Stimulated activated CD4-positive, alpha-beta T cell treated with anti-CD3 and anti-CD28 coated beads, Interleukin-4, amount 100 ng/mL, for 24 hours (primary cell): ENCODE data around the gene C1QTNF3.
"Not testable (repeated sequence)": the region's sequence is repeated elsewhere in the genome, so short reads cannot be mapped to it uniquely, and the experiment has no call there.

Source experiments
- DNase-seq: peaks from one replicate; pipeline ENCODE4 v3.0.0-alpha.2; 2020

C1QTNF3 gene, protein sequence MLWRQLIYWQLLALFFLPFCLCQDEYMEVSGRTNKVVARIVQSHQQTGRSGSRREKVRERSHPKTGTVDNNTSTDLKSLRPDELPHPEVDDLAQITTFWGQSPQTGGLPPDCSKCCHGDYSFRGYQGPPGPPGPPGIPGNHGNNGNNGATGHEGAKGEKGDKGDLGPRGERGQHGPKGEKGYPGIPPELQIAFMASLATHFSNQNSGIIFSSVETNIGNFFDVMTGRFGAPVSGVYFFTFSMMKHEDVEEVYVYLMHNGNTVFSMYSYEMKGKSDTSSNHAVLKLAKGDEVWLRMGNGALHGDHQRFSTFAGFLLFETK

DNA sequence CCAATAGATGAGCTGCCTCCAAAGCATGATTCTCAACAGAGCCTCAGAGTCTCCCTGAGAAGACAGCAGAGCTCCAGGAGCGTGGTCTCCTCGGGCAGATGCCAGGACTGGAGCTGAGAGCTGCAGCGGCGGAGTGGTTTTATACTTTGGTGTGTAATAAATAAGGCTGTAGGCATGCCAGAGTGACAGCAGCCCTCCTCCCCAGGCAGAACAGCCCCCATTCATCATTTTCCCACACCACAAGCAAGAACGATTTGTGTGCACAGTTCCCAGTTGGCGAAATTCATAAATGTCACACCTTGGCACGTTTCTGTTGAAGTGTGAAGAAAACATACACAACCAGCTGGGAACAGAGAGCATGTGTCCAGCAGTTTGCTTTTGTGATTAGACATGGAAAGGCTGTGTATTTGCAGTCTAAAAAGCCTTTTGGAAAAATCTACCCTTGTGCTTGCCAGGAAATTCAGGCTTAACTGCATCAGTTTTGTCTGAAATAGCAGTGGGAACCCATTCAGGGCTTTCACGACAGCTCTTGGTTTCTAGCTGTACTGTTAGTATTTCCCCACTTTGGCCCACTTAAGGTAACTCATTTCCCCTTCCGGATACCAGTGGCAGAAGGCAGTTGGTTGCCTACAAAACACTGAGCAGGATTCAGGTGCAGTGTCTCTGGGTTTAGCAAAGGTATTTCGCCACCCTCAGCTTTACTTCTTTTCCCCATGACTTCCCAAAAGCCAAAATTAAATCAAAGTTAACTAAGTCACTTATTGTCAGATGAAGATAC is at the start of gene C1QTNF3:
Gene C1QTNF3 (minus strand): TSS at position 115 of the 778 bp plus-strand sequence. CDS start 88 bp downstream, at position 27.
- no peak for DNase-seq

- not testable (repeated sequence) for DNase-seq
These were observed 48.0 kb upstream of the C1QTNF3 start for GRCh38 chr5:34091039-34091438.

- not testable (repeated sequence) for DNase-seq
These were observed 46.8 kb upstream of the C1QTNF3 start for GRCh38 chr5:34089802-34090201.

DNA sequence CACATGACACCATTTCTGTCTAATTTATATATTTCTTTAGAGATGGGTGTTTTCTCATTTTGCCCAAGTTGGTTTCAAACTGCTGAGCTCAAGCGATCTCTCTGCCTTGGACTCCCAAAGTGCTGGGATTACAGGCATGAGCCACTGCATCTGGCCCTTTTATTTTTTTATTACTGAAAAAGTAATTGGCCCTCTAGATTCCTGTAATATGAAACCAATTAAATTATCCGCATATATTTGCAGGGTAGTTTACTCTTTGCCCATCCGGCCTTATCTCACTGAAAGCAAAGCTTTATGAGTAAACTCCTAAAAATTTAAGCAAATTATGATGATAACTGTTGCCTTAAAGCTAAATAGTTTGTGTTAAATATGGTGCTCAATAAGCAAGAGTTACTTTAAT is 44.7 kb upstream of the C1QTNF3 start:
- DNase-seq: not testable (repeated sequence)

DNA sequence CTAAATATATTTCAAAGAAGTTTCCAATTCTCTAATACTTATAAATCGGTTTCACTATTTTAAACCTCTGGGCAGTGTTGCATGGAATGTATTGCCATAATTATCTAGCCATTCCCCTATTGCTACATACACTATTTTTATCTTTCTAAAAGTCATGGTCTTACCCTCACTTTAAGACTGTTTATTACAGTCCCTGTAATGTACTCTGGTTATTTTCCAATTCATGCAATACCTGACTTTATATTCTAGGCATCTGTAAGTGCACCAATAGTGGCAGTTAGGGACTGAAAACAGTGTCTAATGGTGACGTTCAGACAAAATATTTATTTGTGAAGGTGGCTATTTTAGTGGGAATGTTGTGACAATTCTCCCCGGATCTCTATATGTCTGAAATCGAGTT is 40.9 kb upstream of the C1QTNF3 start:
- DNase-seq: not testable (repeated sequence)

DNA sequence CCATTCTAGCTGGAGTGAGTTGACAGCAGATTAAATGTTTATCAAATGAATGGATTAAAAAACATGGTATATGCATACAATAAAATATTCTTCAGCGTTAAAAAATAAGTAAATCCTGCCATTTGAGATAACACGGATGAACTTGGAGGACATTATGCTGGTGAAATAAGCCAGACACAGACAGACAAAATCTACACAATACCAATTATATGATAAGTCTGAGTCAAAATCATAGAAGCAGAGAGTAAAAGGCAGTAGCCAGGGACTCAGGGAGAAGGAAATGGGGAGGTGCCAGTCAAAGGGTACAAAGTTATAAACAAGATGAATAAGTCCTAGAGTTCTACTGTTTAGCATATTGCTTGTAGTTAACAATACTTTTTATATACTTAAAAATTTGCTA is 36.5 kb upstream of the C1QTNF3 start:
- DNase-seq: not testable (repeated sequence)

DNA sequence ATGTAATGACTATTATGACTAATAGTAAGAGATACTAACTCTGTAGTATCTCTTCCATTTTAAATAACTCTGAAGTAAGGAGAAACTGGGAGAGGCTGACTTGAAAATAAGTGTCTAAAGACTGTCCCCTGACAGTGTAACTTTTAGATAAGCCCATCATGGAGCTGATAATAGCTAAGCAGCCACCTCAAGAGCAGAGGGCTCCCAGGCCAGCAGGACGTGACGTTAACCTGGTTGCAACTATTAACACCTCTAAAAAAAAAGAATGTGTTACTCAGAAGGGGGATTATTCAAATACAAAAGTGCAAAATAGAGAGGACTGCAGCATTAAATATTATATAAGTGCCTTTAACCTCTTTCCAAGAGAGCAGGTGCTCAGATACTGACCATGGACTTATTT is 34.6 kb upstream of the C1QTNF3 start:
- DNase-seq: not testable (repeated sequence)

DNA sequence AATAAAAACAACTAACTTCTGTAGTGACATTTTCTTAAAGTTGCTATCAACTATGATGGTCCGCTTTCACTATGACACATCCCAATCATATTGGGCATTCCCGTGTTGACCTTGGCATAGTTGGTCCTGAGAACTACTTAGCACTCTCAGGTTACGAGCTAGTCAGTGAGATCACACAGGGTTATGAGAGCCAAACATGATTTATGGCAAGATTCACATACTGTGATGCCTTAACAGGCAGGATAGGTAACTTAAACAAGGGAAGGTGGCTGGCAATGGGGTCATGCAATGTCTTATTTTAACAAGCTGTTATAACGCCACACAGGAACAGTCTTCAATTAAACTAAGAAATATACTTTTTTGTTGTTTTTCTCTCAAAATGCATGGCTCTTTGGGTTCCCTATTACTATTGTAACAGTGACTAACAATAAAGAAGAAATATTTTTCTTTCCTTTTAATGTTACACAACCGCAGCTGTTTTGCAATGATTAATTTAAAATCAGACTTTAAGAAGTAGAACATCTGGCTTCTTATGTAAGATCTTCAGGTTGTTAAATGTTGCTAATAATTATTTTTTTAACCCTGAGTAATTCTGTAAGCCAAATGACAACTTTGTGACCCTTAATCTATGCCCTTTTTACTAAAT is 33.8 kb upstream of the C1QTNF3 start:
- DNase-seq: not testable (repeated sequence)

- not testable (repeated sequence) for DNase-seq
These were observed 31.5 kb upstream of the C1QTNF3 start for GRCh38 chr5:34074472-34074871.

DNA sequence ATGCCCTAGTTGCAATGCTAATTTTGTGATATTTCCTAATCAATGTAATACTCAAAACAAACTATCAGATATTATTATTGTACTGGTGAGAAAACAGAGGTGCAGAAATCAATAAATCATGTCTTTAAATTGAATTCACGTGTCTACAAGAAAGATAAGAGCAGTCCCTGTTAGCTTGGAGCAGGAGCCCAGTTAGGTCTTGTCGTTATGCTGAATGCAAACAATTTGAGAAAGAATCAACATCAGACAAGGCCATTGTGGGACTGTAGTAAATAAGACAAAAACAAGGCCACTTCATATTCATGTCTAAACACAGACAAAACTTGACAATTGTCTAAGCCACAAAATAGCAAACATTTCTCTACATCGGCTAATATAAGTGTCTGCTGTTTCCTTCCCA is 31.1 kb upstream of the C1QTNF3 start:
- DNase-seq: not testable (repeated sequence)

- not testable (repeated sequence) for DNase-seq
These were observed 27.6 kb upstream of the C1QTNF3 start for GRCh38 chr5:34070626-34071025.

GRCh38 chr5:34064656-34065055 is 21.6 kb upstream of the C1QTNF3 start:
- DNase-seq: no peak

GRCh38 chr5:34062419-34062818 is 19.4 kb upstream of the C1QTNF3 start:
- no peak for DNase-seq

DNA sequence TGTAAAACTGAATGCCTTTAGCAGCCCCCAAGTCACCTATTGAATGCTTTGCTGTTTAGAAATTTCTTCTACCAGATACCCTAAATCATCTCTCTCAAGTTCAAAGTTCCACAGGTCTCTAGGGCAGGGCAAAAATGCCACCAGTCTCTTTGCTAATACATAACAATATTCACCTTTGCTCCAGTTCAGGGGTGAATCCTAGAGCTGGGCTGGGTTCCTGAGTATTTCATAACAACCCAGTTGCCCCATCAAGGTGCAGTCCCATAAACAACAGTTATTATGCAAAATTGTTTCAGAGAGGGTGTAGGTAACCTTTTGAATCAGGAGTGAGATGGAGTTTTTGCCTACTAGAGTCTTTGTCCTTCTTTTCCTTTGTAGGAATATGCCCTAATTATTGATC is 19.0 kb upstream of the C1QTNF3 start:
- DNase-seq: no peak

DNA sequence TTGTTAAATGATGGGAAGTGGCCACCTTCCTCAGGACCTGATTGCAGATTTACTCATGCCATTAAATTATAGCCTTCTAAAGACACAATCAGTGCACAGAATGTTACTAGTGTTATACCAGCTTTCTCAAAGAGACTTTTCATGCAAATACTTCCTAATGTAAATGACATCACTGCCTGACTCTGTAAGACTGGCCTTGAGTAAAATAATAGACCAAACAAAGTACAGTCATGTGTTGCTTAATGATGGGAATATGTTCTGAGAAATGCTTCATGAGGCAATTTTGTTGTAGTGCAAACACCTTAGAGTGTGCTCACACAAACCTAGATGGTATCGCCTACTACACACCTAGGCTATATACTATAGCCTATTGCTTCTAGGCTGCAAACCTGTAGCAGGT is 17.0 kb upstream of the C1QTNF3 start:
- no peak for DNase-seq

- DNase-seq: no peak
These were observed 15.5 kb upstream of the C1QTNF3 start for GRCh38 chr5:34058532-34058931.

- DNase-seq: no peak
These were observed 14.6 kb upstream of the C1QTNF3 start for GRCh38 chr5:34057569-34057968.

DNA sequence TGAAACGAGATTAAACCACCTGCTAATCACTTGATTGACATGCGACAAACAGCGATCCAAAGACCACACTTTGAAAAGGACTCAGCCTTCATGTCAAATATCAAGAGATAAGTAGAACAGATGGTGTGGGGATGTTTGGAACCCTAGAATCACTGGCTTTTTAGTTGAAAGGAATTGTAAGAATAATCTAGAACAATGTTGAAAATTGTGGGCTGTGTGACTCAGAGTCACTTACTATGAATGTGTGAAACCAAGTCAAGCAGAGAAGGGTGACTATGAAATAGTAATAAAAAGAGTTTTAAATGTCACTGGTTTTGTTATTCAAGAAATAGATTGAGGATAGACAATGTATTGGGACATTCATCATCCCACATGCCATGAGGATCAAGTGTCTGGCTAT is 14.1 kb upstream of the C1QTNF3 start:
- DNase-seq: no peak

DNA sequence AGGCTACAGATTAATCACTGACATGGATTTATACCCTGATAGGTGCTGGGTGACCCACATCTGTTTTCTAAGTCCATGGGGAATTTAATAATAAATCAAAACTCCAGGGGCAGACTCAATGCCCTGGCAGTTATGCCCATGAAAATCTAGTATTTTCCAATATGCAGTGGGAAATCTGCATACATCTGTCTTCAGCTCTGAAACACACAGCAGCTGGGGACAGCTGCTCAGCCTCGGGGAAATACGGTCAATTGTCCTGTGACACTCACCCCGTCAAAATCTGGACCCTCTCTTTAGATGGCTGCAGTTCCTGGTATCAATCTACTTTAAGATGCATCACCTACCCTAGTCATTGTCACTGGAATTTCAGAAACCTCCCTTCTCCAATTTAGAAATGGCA is 12.7 kb upstream of the C1QTNF3 start:
- no peak for DNase-seq

DNA sequence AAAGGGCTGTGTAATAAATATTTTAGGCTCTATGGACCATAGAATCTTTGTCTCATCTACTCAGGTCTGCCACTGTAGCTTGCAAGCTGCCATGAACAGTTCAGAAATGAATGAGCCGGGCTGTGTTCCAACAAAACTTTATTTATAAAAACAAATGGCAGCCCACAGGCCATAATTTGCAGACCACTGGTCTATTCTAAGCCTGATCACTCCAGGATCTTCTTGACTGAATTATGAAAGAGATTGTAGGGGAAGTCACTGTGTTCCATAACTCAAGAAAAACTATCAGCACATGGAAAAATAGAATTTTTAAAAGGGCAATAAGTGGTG is 11.4 kb upstream of the C1QTNF3 start:
- DNase-seq: no peak

DNA sequence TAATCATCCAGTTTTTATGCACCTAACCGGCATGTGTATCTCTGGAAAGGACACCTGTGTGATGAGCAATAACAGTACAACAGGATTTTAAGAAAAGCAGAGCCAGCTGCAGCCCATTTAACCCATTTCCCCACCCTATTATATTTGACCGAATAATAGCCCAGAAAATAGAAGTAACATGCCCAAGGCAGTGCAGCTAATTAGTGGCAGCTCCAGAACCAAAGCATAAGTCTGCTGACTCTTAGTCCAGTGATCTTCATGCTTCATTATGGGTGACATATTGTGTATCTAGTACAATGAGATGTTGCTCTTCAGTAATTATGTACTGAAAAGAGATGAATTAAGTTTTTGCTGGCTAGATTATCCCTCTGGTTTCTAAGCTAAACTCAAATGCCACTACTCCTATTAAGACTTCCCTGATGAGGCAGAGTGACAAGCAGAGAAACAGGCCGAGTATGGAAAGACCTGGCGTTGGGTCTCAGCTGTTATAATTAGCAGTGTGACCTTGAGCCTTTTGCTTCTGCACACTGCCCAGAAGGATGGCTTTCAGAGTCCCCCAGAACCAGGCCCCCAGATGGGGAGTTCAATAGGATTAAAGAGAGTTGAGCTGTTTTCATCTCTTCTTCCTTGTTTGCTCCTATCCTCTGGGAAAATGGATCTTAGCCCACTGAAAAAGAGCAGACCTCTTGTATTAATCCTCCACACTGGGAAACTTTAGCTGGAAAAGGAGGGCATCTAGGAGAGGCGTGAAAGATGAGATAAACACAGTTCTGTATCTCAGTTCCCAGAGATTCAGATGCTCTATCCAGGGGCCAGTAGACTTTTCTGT is 10.8 kb upstream of the C1QTNF3 start:
- no peak for DNase-seq

GRCh38 chr5:34053133-34053532 is 10.1 kb upstream of the C1QTNF3 start:
- no peak for DNase-seq

DNA sequence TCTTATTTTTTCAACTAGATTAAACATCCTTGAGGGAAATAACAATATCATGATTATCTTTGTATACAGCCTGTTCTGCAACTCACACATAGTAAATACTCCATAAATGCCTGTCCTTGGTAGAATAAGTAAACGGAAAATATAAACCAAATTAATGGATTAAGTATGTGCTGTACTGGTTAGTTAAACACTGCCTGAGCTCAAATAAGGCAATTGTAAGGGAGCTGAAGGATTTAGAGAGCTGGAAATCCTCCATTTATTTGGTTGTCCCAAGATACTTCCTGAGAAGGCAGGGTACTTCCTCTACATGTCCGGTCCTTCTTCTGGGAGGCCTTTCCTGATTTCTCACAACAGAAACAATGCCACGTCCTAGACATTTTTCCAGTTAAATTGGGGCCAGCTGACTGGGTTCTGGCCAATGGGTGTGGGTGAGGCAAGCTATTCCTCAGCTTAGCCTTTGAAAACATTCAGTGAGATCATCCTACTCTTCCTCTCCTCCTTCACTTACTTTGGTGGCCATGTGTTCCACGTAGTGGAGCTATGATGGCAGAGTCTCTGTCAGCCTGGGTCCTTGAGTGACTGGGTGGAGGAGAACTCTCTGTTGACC is 8.5 kb upstream of the C1QTNF3 start:
- DNase-seq: no peak
